Prostate gland (tissue), 2 donors: ENCODE results near the gene ZNRF3. TPM values are rescaled to one million over a fixed set of nuclear protein-coding genes. Genes with fewer than 3 reads are reported as not detected.

Experiments used
- DNase-seq: peaks from one replicate; pipeline ENCODE4 v3.0.0-alpha.2; 2019; ENCODE audit warnings: low spot score
- H3K27ac ChIP-seq, 2 donors: fragments of 200-600 bp; sonication (generic); 2 replicates each; pipeline ENCODE4 v1.5.1; 2017 to 2019
- H3K27me3 ChIP-seq: fragments of 200-600 bp; sonication (generic); replicated peaks from 2 replicates; pipeline ENCODE4 v1.5.1; 2019; ENCODE audit not compliant: insufficient read depth
- H3K36me3 ChIP-seq, 2 donors: fragments of 200-600 bp; sonication (generic); 1 replicate in 1 of 2; 2 replicates in 1 of 2; pipeline versions ENCODE4 v1.5.1 to v1.8.1; 2017 to 2019
- H3K4me1 ChIP-seq: fragments of 200-600 bp; sonication (generic); replicated peaks from 2 replicates; pipeline ENCODE4 v1.5.1; 2019
- H3K4me3 ChIP-seq, 2 donors: fragments of 200-600 bp; sonication (generic); 2 replicates each; pipeline ENCODE4 v1.5.1; 2017 to 2019
- H3K9me3 ChIP-seq: fragments of 200-600 bp; sonication (generic); 2 replicates; pipeline ENCODE4 v1.5.1; 2017
- POLR2A ChIP-seq: fragments of 450-650 bp; IDR thresholded peaks from one replicate; pipeline ENCODE4 v1.6.1; 2016; ENCODE audit warnings: antibody characterized with exemption, mild to moderate bottlenecking
- POLR2AphosphoS5 ChIP-seq: sonication (generic); formaldehyde crosslinking; IDR thresholded peaks from one replicate; pipeline ENCODE4 v1.6.1; 2017; ENCODE audit warnings: antibody characterized with exemption
- WGBS: methylation state at CpG from one replicate; pipeline ENCODE4 v1.1.5; 2018; 5-methylcytosine and 5-hydroxymethylcytosine counted together
- intact Hi-C: fragments of 100-400 bp; cut with DNase I; formaldehyde crosslinking; loops from one replicate; pipeline ENCODE4 v1.14.2; 2022
- total RNA-seq, 2 donors: library from RNA; depleted of rRNA; stranded (reverse); fragments of >200 nt; gene quantifications; one replicate each; pipeline ENCODE4 v1.1.0, GENCODE V29; 2016
- TF ChIP-seq, protein P1 (sequence below), 4 experiments: fragments of 200-600 bp in 2 of 4; fragments of 450-650 bp in 2 of 4; sonication (generic) in 2 of 4; IDR thresholded peaks; 1 replicate in 3 of 4; 2 replicates in 1 of 4; pipeline ENCODE4 v1.5.1; 2016 to 2019; ENCODE audit warnings: antibody characterized with exemption in 4 of 4, mild to moderate bottlenecking in 2 of 4, moderate library complexity in 2 of 4

Gene ZNRF3
- total RNA-seq, 2 donors from 2014 or later = 38.5 to 46.1 TPM

- TF ChIP-seq, protein P1, sequence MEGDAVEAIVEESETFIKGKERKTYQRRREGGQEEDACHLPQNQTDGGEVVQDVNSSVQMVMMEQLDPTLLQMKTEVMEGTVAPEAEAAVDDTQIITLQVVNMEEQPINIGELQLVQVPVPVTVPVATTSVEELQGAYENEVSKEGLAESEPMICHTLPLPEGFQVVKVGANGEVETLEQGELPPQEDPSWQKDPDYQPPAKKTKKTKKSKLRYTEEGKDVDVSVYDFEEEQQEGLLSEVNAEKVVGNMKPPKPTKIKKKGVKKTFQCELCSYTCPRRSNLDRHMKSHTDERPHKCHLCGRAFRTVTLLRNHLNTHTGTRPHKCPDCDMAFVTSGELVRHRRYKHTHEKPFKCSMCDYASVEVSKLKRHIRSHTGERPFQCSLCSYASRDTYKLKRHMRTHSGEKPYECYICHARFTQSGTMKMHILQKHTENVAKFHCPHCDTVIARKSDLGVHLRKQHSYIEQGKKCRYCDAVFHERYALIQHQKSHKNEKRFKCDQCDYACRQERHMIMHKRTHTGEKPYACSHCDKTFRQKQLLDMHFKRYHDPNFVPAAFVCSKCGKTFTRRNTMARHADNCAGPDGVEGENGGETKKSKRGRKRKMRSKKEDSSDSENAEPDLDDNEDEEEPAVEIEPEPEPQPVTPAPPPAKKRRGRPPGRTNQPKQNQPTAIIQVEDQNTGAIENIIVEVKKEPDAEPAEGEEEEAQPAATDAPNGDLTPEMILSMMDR (IDR thresholded peaks at IDR 0.05) = peak in 1 of 4 experiments; percentile 28
- TF ChIP-seq POLR2A = no peak
- DNase-seq = peak; percentile 50
- 3% methylated on average over 53 of the region's 53 CpGs for WGBS
- Histone ChIP-seq H3K36me3 (no peaks in the 10 kb centered on the region), H3K9me3 (no peaks in the 10 kb centered on the region), H3K27ac (peak overlapping the region; percentile 77 to 80), H3K27me3 (no peaks in the 10 kb centered on the region), H3K4me1 (peaks cover 7% of the 10 kb centered on the region), H3K4me3 (peak overlapping the region; percentile 75 to 80)
- intact Hi-C loops = loop anchor here (5.0 to 10.0 kb wide), 2 partner anchors 79 to 171 kb away; no protein-coding TSS in a partner anchor
These were observed 190.4 kb downstream of the ZNRF3 start for GRCh38 chr22:29073618-29074275.

GRCh38 chr22:29074276-29074772, 191.0 kb downstream of the ZNRF3 start:
- H3K4me1 ChIP-seq = peaks cover 9% of the 10 kb centered on the region
- DNase-seq = no peak
- H3K27ac ChIP-seq = peak overlapping the region; percentile 77 to 80
- H3K36me3 ChIP-seq = no peaks in the 10 kb centered on the region
- WGBS = 29% methylated on average over 10 of the region's 10 CpGs
- peak overlapping the region; percentile 75 to 80 for H3K4me3 ChIP-seq
- intact Hi-C loops = loop anchor here (5.0 to 10.0 kb wide), 2 partner anchors 78 to 170 kb away; no protein-coding TSS in a partner anchor
- TF ChIP-seq, protein P1 (IDR thresholded peaks at IDR 0.05) = no peak
- TF ChIP-seq POLR2AphosphoS5 = no peak
- TF ChIP-seq POLR2A = no peak
- no peaks in the 10 kb centered on the region for H3K27me3 ChIP-seq
- no peaks in the 10 kb centered on the region for H3K9me3 ChIP-seq

DNA sequence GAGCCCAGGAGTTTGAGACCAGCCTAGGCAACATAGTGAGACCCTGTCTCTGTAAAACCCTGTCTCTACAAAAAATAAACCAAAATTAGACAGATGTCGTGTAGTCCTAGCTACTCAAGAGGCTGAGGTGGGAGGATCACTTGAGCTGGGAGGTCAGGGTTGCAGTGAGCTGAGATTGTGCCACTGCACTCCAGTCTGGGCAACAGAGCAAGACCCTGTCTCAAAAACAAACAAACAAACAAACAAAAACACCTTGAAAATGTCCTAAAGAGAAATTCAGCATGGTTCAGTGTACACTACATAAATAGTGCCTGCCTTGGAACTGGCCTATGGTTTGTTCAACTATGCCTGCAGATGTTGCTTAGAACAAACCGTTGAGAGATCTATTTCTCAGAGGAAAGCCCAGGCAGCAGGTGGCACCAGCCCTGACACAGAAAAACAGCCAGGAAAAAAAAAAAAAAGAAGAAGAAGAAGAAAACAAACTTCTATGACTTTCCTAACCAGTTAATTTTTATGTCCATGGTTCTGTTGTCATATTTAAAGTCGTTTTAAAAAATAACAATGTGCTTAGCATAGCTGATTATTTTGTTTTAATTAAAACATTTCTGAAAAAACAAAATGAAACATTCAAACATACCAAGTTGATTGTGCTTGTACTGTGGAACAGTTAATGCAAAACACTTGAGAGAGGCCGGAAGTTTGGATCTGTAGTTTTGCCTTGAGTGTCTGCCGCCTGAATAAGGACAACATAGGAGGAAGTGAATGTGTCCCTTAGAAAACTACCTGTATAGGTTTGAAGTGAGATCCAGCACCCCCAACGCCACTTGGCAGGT, 194.9 kb downstream of the ZNRF3 start:
- Histone ChIP-seq H3K9me3 (no peaks in the 10 kb centered on the region), H3K4me1 (peaks cover 8% of the 10 kb centered on the region), H3K27ac (peak overlapping the region in 1 of 2 donors; percentile 18), H3K4me3 (no peak overlapping the region), H3K27me3 (no peaks in the 10 kb centered on the region), H3K36me3 (no peaks in the 10 kb centered on the region)
- no peak for TF ChIP-seq POLR2A
- TF ChIP-seq, protein P1 (IDR thresholded peaks at IDR 0.05) = no peak
- no peak for TF ChIP-seq POLR2AphosphoS5
- no peak for DNase-seq
- WGBS = 69% methylated on average over 6 of the region's 6 CpGs
- intact Hi-C loops = loop anchor here (10.0 kb wide), 1 partner anchor 167 kb away; no protein-coding TSS in a partner anchor

DNA sequence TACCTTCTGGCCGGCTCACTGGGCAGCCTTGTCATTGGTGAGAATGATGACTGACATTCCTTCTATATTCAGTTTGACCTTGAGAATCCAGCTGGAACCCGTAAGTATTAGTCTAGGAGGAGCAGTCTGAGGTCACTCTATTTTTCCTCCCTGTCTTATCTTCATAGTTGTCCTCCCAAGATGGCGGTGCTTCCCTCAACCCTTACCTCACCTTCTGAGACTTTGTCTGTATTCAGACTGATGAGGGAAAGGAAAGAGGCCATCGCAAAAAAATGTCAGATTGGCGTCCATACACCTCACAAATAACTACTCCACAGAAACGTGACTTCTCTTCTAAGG, 195.5 kb downstream of the ZNRF3 start:
- Histone ChIP-seq H3K27me3 (no peaks in the 10 kb centered on the region), H3K9me3 (no peaks in the 10 kb centered on the region), H3K4me1 (peaks cover 8% of the 10 kb centered on the region)

More for the DNA sequence above, 195.5 kb downstream of the ZNRF3 start:
- WGBS = 65% methylated on average over 6 of the region's 6 CpGs
- no peak for DNase-seq
- TF ChIP-seq POLR2A (no peak), POLR2AphosphoS5 (no peak)
- TF ChIP-seq, protein P1 (IDR thresholded peaks at IDR 0.05) = no peak
- no peak overlapping the region for H3K4me3 ChIP-seq
- peak overlapping the region in 1 of 2 donors; percentile 18 for H3K27ac ChIP-seq
- H3K36me3 ChIP-seq = no peaks in the 10 kb centered on the region
- intact Hi-C loops = loop anchor here (10.0 kb wide), 1 partner anchor 166 kb away; no protein-coding TSS in a partner anchor
